ENCODE results near the gene SLC27A6. TPM values are rescaled to one million over a fixed set of nuclear protein-coding genes. Genes with fewer than 3 reads are reported as not detected.

Gene SLC27A6
- total RNA-seq, 1 donor from 2014 or later = 1.1 TPM

DNA sequence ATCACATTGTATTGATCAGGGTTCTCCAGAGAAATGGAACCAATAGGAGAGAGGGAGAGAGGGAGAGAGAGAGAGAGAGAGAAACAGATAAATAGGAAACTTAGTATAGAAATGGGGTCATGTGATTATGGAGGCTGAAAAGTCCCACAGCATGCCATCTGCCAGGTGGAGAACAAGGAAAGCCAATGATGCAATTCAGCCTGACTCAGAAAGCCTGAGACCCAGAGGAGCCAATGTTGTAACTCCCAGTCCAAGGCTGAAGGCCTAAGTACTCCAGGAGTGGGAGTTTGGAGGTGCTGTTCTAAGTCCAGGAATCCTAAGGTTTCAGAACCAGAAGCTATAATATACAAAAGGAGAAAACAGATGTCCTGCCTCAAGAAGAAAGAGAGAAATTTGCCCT, 80.9 kb downstream of the SLC27A6 start:
- DNase-seq (ENCODE audit: low read depth) (peak; percentile 60), FAIRE-seq (no peak)
- TF ChIP-seq, protein P1, sequence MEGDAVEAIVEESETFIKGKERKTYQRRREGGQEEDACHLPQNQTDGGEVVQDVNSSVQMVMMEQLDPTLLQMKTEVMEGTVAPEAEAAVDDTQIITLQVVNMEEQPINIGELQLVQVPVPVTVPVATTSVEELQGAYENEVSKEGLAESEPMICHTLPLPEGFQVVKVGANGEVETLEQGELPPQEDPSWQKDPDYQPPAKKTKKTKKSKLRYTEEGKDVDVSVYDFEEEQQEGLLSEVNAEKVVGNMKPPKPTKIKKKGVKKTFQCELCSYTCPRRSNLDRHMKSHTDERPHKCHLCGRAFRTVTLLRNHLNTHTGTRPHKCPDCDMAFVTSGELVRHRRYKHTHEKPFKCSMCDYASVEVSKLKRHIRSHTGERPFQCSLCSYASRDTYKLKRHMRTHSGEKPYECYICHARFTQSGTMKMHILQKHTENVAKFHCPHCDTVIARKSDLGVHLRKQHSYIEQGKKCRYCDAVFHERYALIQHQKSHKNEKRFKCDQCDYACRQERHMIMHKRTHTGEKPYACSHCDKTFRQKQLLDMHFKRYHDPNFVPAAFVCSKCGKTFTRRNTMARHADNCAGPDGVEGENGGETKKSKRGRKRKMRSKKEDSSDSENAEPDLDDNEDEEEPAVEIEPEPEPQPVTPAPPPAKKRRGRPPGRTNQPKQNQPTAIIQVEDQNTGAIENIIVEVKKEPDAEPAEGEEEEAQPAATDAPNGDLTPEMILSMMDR (IDR thresholded peaks at IDR 0.05; ENCODE audit: insufficient read depth, low read length, severe bottlenecking) = no peak
- no peaks in the 10 kb centered on the region for H3K36me3 ChIP-seq (ENCODE audit: control insufficient read depth, insufficient read depth, low read length)
- H3K27me3 ChIP-seq (ENCODE audit: control insufficient read depth, insufficient read depth, low read length) = no peaks in the 10 kb centered on the region
- no peak overlapping the region for H3K4me3 ChIP-seq (ENCODE audit: low read depth, low read length)

- no peak overlapping the region for H3K4me3 ChIP-seq (ENCODE audit: low read depth, low read length)
- H3K27me3 ChIP-seq (ENCODE audit: control insufficient read depth, insufficient read depth, low read length) = no peaks in the 10 kb centered on the region
- TF ChIP-seq, protein P1 (IDR thresholded peaks at IDR 0.05; ENCODE audit: insufficient read depth, low read length, severe bottlenecking) = no peak
- FAIRE-seq (no peak), DNase-seq (ENCODE audit: low read depth) (no peak)
- no peaks in the 10 kb centered on the region for H3K36me3 ChIP-seq (ENCODE audit: control insufficient read depth, insufficient read depth, low read length)
Observed at GRCh38 chr5:129048509-129048908, 83.2 kb downstream of the SLC27A6 start.

DNA sequence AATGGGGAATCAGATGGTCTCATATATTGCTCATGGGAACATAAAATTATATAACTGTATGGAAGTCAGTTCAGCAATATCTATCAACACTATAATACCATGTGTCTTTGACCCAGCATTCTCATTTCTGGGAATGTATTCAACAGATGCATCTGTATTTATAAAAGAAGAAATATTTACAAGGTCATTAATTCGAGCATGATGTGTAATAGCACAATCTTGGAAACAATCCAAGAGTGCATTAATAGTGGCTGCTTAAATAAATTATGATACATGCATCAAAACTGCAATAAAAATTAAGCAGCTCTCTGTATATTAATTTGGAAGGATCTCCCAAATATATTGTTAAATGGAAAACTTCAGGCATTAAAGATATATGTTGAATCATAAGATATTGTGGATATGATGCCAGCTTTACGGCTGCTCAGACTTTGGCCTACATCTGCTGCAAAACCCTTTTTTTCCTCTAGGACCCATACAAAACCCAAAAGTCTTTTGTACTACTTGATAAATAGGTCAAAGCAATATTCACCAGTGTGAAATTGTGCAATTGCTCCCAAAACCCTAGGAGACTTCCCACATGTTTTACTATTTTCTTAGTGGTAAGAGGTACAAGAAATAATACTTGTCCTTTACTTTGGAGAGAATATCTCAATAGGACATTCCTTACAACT, 84.0 kb downstream of the SLC27A6 start:
- FAIRE-seq = no peak
- no peak overlapping the region for H3K4me3 ChIP-seq (ENCODE audit: low read depth, low read length)
- H3K27me3 ChIP-seq (ENCODE audit: control insufficient read depth, insufficient read depth, low read length) = no peaks in the 10 kb centered on the region
- TF ChIP-seq, protein P1 (IDR thresholded peaks at IDR 0.05; ENCODE audit: insufficient read depth, low read length, severe bottlenecking) = no peak
- H3K36me3 ChIP-seq (ENCODE audit: control insufficient read depth, insufficient read depth, low read length) = no peaks in the 10 kb centered on the region
- no peak for DNase-seq (ENCODE audit: low read depth)

- FAIRE-seq (no peak), DNase-seq (ENCODE audit: low read depth) (no peak)
- Histone ChIP-seq H3K4me3 (ENCODE audit: low read depth, low read length) (no peak overlapping the region), H3K27me3 (ENCODE audit: control insufficient read depth, insufficient read depth, low read length) (no peaks in the 10 kb centered on the region), H3K36me3 (ENCODE audit: control insufficient read depth, insufficient read depth, low read length) (no peaks in the 10 kb centered on the region)
- TF ChIP-seq, protein P1 (IDR thresholded peaks at IDR 0.05; ENCODE audit: insufficient read depth, low read length, severe bottlenecking) = no peak
Observed at GRCh38 chr5:129051283-129051682, 86.0 kb downstream of the SLC27A6 start.

DNA sequence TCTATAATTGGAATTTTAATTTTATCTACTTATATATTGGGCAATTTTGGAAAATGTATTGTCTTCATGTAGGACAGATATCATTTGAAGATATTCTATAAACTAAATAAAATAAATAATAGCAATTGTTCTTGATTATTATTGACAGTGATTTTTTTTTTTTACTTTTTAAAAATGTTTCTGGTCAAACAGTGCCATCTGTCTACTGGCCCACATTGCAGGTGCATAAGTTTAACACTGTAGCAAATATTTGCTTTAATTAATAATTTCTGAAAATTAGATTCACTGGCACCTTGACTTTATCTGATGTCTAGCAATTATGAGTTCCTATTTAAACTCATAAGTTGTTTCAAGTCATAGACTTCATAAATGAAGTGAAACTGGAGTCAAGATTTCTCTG, 88.2 kb downstream of the SLC27A6 start:
- DNase-seq (ENCODE audit: low read depth) (no peak), FAIRE-seq (no peak)
- Histone ChIP-seq H3K27me3 (ENCODE audit: control insufficient read depth, insufficient read depth, low read length) (no peaks in the 10 kb centered on the region), H3K4me3 (ENCODE audit: low read depth, low read length) (no peak overlapping the region), H3K36me3 (ENCODE audit: control insufficient read depth, insufficient read depth, low read length) (no peaks in the 10 kb centered on the region)
- TF ChIP-seq, protein P1 (IDR thresholded peaks at IDR 0.05; ENCODE audit: insufficient read depth, low read length, severe bottlenecking) = no peak

GRCh38 chr5:129057329-129057728, 92.0 kb downstream of the SLC27A6 start:
- H3K36me3 ChIP-seq (ENCODE audit: control insufficient read depth, insufficient read depth, low read length) = no peaks in the 10 kb centered on the region
- H3K27me3 ChIP-seq (ENCODE audit: control insufficient read depth, insufficient read depth, low read length) = no peaks in the 10 kb centered on the region
- H3K4me3 ChIP-seq (ENCODE audit: low read depth, low read length) = no peak overlapping the region
- DNase-seq (ENCODE audit: low read depth) (no peak), FAIRE-seq (no peak)
- TF ChIP-seq, protein P1 (IDR thresholded peaks at IDR 0.05; ENCODE audit: insufficient read depth, low read length, severe bottlenecking) = no peak
